Measurements from ENCODE around the gene AAGAB.

The AAGAB gene

DNA sequence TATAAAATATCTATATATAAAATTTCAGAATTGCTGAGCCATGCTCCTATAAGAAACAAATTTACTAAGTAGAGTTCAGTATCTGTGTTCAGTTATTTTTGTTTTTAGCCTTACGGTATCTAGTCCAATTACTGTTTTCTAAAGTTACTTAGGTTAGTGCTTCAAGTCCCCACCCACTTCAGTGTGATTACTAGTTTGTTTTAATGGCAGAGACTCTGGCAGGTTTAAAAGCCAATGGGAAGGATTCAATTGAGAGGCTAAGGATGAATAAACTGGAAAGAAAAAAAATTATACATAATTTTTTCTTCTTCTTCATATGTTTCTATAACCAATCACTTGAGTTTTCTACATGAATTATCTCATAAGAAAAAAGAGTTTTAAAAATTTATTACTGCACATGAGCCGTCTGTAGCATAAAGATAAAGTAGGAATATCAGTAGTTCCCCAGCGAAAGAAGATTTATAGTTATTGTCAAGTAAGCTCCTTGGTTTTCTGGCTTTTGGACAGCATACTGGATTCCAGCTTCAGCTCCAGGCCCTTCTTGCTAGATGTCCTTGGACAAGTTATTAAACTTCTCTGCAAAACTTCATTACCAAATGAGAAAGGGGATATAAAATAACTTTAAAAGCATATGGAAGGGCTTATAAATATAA, 46.8 kb downstream of the AAGAB start:
- H3K9ac ChIP-seq (ENCODE audit: low read length): no peak overlapping the region
- no peaks in the 10 kb centered on the region for H3K9me3 ChIP-seq (replicated peaks; ENCODE audit: insufficient read depth, low read length)
- 0 out of 2 replicates have a peak, but pooled peaks cover 3% of the 10 kb centered on the region for H3K36me3 ChIP-seq (replicated peaks; ENCODE audit: insufficient read depth, low read length)
- H2AFZ ChIP-seq (ENCODE audit: low read length): no peak overlapping the region
- H3K4me2 ChIP-seq (ENCODE audit: low read depth, low read length): no peak overlapping the region
- no peak overlapping the region for H3K4me3 ChIP-seq (ENCODE audit: low read length)
- no peaks in the 10 kb centered on the region for H3K79me2 ChIP-seq (ENCODE audit: low read length)
- peaks cover 3% of the 10 kb centered on the region; the same call in 1 of the 2 replicates for H3K4me1 ChIP-seq (ENCODE audit: low read length)
- H4K20me1 ChIP-seq (ENCODE audit: insufficient read depth, low read length): no peaks in the 10 kb centered on the region
- H3K27me3 ChIP-seq (replicated peaks; ENCODE audit: insufficient read depth, low read length): no peaks in the 10 kb centered on the region
- H3F3A ChIP-seq (ENCODE audit: insufficient read depth, low read length): no peaks in the 10 kb centered on the region
- H3K27ac ChIP-seq (ENCODE audit: low read length): no peak overlapping the region
- DNase-seq: no peak
- H3K9me2 ChIP-seq (replicated peaks; ENCODE audit: insufficient read depth, low read length): no peaks in the 10 kb centered on the region
- TF ChIP-seq EZH2 (optimal IDR thresholded peaks at IDR 0.05; ENCODE audit: low read depth, low read length) (no peak), EZH2phosphoT487 (IDR thresholded peaks at IDR 0.05; ENCODE audit: low read length) (no peak)
- TF ChIP-seq, protein P1, sequence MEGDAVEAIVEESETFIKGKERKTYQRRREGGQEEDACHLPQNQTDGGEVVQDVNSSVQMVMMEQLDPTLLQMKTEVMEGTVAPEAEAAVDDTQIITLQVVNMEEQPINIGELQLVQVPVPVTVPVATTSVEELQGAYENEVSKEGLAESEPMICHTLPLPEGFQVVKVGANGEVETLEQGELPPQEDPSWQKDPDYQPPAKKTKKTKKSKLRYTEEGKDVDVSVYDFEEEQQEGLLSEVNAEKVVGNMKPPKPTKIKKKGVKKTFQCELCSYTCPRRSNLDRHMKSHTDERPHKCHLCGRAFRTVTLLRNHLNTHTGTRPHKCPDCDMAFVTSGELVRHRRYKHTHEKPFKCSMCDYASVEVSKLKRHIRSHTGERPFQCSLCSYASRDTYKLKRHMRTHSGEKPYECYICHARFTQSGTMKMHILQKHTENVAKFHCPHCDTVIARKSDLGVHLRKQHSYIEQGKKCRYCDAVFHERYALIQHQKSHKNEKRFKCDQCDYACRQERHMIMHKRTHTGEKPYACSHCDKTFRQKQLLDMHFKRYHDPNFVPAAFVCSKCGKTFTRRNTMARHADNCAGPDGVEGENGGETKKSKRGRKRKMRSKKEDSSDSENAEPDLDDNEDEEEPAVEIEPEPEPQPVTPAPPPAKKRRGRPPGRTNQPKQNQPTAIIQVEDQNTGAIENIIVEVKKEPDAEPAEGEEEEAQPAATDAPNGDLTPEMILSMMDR (IDR thresholded peaks at IDR 0.05; ENCODE audit: low read length): no peak

DNA sequence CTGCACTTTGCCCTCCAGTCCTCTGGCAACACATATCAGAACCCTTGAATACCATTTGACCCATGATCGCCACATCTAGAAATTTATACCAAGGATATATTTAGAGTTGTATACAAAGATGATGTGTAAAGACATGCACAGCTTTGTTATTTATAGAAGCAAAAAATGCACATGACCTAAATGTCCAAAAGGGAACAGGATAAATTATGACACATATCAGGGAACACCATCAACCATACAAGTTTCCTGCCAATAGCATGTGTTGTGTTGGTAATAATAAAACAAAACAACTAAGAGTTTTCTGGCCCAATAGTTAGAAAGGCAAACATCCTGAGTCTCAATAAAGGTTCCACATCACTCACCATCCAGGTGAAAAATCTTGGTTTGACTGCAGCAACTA, 51.5 kb downstream of the AAGAB start:
- no peak for TF ChIP-seq EZH2phosphoT487 (IDR thresholded peaks at IDR 0.05; ENCODE audit: low read length)
- no peak for TF ChIP-seq EZH2 (optimal IDR thresholded peaks at IDR 0.05; ENCODE audit: low read depth, low read length)
- TF ChIP-seq, protein P1 (IDR thresholded peaks at IDR 0.05; ENCODE audit: low read length): no peak

DNA sequence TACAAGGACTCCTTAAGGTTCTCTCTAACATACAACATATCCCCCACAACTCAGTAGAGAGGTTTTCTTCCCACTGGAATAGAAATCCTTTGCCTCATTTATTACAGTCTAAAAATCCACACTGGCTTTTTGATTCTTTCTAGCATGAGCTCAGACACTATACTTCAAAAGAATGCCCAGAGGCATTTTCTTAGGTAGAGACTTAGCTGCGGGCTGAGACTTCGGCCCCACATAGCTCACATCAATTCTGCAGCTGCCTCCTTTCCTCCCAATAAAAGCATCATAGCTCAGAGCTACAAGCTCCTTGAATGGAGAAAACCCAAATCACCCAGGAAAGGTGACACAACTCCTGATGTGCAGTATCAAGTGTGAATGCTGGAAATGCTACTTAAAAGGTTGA, 52.4 kb downstream of the AAGAB start:
- H3K27me3 ChIP-seq (replicated peaks; ENCODE audit: insufficient read depth, low read length): no peaks in the 10 kb centered on the region
- no peak overlapping the region for H3K4me2 ChIP-seq (ENCODE audit: low read depth, low read length)
- no peak overlapping the region for H3K4me3 ChIP-seq (ENCODE audit: low read length)
- DNase-seq: no peak
- no peaks in the 10 kb centered on the region for H3K79me2 ChIP-seq (ENCODE audit: low read length)
- TF ChIP-seq, protein P1 (IDR thresholded peaks at IDR 0.05; ENCODE audit: low read length): no peak
- TF ChIP-seq EZH2phosphoT487 (IDR thresholded peaks at IDR 0.05; ENCODE audit: low read length) (no peak), EZH2 (optimal IDR thresholded peaks at IDR 0.05; ENCODE audit: low read depth, low read length) (no peak)
- H3F3A ChIP-seq (ENCODE audit: insufficient read depth, low read length): no peaks in the 10 kb centered on the region
- 0 out of 2 replicates have a peak, but pooled peaks cover 3% of the 10 kb centered on the region for H3K36me3 ChIP-seq (replicated peaks; ENCODE audit: insufficient read depth, low read length)
- H3K27ac ChIP-seq (ENCODE audit: low read length): no peak overlapping the region
- no peaks in the 10 kb centered on the region for H4K20me1 ChIP-seq (ENCODE audit: insufficient read depth, low read length)
- H3K9me3 ChIP-seq (replicated peaks; ENCODE audit: insufficient read depth, low read length): no peaks in the 10 kb centered on the region
- H2AFZ ChIP-seq (ENCODE audit: low read length): no peak overlapping the region
- H3K4me1 ChIP-seq (ENCODE audit: low read length): no peaks in the 10 kb centered on the region
- no peaks in the 10 kb centered on the region for H3K9me2 ChIP-seq (replicated peaks; ENCODE audit: insufficient read depth, low read length)
- no peak overlapping the region for H3K9ac ChIP-seq (ENCODE audit: low read length)

More for the DNA sequence above, 51.5 kb downstream of the AAGAB start:
- no peaks in the 10 kb centered on the region for H4K20me1 ChIP-seq (ENCODE audit: insufficient read depth, low read length)
- no peak overlapping the region for H3K9ac ChIP-seq (ENCODE audit: low read length)
- no peak overlapping the region for H3K4me2 ChIP-seq (ENCODE audit: low read depth, low read length)
- no peaks in the 10 kb centered on the region for H3K9me2 ChIP-seq (replicated peaks; ENCODE audit: insufficient read depth, low read length)
- H3K36me3 ChIP-seq (replicated peaks; ENCODE audit: insufficient read depth, low read length): 0 out of 2 replicates have a peak, but pooled peaks cover 3% of the 10 kb centered on the region
- no peaks in the 10 kb centered on the region for H3K9me3 ChIP-seq (replicated peaks; ENCODE audit: insufficient read depth, low read length)
- H3K79me2 ChIP-seq (ENCODE audit: low read length): no peaks in the 10 kb centered on the region
- H3K4me3 ChIP-seq (ENCODE audit: low read length): no peak overlapping the region
- DNase-seq: no peak
- no peaks in the 10 kb centered on the region for H3K4me1 ChIP-seq (ENCODE audit: low read length)
- H3K27ac ChIP-seq (ENCODE audit: low read length): no peak overlapping the region
- no peaks in the 10 kb centered on the region for H3F3A ChIP-seq (ENCODE audit: insufficient read depth, low read length)
- no peaks in the 10 kb centered on the region for H3K27me3 ChIP-seq (replicated peaks; ENCODE audit: insufficient read depth, low read length)
- no peak overlapping the region for H2AFZ ChIP-seq (ENCODE audit: low read length)
